HG03469 (cell line): ENCODE measurements around the gene PRIMA1.

ENCODE experiments used
- ATAC-seq: cut with Tn5 transposase; IDR thresholded peaks from one replicate; pipeline ENCODE4 v1.9.1; 2021; ENCODE audit warnings: mild to moderate bottlenecking, moderate library complexity, moderate number of reproducible peaks; ENCODE audit not compliant: unreplicated experiment

Gene PRIMA1

DNA sequence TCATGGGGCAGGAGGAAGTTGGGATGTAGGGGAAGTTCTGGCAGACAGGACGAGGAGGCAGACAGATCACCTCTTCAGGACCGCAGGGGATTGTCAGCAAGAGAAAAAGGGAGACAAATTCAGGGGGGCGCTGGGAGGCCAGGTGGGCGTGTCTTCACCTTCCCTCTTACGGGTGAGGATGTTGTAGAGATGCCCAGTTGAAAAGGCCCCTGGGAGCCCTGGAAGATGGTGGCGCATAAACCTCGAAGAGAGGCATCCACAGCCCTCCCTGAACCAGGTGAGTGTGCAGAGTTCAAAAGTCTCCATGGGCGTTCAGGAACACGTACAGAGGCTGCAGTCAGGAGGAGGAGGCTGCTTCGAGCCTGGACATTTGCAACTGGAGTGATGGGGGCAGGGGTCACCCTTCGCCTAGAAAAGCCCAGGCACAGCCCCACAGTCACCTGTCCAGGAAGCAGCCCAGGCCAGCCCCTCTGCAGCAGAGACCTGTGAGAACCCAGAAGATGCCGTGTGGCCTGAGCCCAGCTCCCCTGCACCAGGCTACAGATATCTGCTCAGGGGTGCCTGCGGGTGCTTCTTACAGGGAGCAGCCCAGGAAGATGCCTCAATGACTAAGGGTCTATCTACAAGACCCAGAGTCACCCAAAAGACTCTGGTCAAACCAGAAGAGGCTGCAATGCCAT lies 74.4 kb downstream of the PRIMA1 start:
- ATAC-seq, result no peak

GRCh38 chr14:93712838-93713724 lies 75.2 kb downstream of the PRIMA1 start:
- ATAC-seq, result no peak

DNA sequence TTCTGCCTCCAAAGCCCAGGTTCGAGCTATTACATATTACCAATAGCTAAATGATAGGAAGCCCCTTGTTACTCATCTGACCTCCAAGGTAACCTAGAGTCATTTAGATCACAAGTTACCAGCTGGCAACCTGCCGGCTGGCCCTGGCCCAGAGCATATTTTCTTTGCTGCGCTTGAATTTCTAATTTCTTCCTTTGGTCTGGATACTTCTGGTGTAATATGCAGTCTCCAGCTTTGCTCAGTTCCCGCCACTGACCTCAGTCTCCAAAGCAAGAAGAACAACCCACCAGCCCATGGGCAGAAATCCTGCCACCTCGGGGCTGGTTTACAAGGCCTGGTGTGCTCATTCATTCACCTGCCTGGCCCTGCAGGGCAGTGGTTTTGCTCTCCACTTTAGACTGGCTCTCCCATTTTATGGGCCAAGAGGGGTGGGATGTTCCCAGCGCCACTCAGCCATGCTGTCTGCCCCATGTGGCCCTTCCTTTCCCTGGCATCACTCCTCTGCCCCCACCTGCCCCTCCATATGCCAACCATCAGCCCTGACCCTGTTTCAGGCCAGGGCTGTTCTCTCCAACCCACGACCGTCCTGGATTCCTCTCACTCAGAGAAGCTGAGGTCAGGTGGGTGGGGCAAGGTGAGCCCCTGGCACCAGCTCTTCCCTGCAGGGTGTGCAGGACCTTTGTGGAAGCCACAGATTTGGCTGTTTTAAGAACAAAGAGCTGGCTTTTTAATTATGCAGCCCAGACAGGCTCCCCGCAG lies 76.0 kb downstream of the PRIMA1 start:
- ATAC-seq, result no peak

GRCh38 chr14:93709249-93709648 lies 79.0 kb downstream of the PRIMA1 start:
- ATAC-seq, result no peak

GRCh38 chr14:93708800-93709199 lies 79.5 kb downstream of the PRIMA1 start:
- ATAC-seq, result no peak

DNA sequence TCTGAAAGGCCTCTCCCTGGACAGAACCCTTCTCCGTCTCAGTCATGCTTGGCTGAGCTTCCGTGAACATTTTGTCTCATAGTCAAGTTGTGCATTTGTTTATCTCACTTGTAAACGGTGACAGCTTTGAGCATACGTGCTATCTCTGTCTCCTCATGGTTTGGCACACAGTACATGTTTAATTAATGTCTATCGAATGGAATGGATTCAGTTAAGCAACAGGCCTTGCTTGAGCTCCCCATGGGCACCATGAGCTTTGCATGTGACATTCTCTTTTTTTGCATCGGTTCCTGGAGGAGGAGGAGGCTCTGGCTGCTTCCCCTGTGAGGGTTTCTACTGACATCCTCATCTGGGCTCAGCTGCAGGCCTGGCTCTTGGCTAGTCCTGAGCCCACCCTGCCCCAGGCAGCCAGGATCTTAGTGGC lies 80.0 kb downstream of the PRIMA1 start:
- ATAC-seq, result no peak

- no peak for ATAC-seq
These were observed 80.8 kb downstream of the PRIMA1 start for GRCh38 chr14:93707475-93707874.

- ATAC-seq, result no peak
These were observed 81.8 kb downstream of the PRIMA1 start for GRCh38 chr14:93706360-93706955.

GRCh38 chr14:93705513-93706156 lies 82.7 kb downstream of the PRIMA1 start:
- no peak for ATAC-seq

DNA sequence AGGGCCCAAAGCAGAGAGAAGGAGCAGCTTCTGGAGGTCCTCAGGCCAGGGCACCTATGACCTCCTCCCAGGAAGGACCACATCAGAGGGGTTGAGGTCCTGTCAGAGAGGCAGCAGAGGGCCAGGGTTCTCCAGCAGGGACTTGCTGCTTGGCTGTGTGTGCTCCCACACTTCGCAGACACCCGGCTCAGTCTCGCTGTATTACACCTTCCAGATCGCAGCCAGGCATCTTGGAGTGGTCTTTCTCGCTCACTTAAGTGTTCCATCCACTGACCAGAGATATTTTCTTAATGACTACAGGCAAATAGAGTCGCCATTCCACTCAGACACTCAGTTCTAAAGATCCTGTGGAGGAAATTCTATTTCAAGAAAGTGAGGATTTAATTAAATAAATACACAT lies 84.3 kb downstream of the PRIMA1 start:
- no peak for ATAC-seq

GRCh38 chr14:93702946-93703345 lies 85.3 kb downstream of the PRIMA1 start:
- no peak for ATAC-seq

DNA sequence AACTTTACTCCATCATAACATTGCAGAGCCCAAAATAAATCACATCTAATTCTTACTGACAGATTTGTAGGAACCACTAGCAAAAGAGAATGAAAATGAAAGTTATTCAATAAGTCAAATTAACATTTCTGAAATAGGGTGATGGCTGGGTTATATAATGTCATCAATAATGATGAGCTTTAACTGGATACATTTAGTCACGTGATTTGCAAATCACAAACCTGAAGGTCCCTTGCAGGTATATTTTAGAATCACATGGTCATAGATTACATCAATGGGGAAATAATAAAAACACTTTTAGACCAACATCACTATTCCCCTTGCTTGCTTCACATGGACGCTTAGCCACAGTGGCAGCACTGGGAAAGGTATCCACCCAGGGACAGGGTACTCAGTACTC lies 86.7 kb downstream of the PRIMA1 start:
- ATAC-seq, result no peak

- ATAC-seq, result no peak
These were observed 87.4 kb downstream of the PRIMA1 start for GRCh38 chr14:93700928-93701327.

DNA sequence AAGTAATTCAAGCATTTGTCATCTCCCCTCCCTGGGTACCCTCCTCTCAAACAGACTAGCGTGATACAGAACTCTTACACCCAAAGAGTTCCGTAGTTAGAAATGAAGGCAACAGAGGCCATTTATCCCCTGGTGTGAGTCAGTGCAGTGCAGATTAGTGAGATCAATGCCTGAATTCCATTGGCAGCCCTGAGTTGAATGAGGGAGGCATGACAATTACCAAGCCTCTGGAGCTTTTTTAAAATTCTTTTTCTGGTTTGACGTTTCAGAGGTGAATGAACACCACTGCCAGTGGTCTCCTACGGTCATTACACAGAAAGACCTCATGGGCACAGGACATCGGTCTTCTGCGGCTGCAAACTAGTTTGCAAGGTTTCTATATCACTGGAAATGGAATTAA lies 94.4 kb downstream of the PRIMA1 start:
- no peak for ATAC-seq

GRCh38 chr14:93691042-93691780 lies 97.1 kb downstream of the PRIMA1 start:
- ATAC-seq, result no peak

- ATAC-seq, result no peak
These were observed 98.1 kb downstream of the PRIMA1 start for GRCh38 chr14:93690146-93690545.

DNA sequence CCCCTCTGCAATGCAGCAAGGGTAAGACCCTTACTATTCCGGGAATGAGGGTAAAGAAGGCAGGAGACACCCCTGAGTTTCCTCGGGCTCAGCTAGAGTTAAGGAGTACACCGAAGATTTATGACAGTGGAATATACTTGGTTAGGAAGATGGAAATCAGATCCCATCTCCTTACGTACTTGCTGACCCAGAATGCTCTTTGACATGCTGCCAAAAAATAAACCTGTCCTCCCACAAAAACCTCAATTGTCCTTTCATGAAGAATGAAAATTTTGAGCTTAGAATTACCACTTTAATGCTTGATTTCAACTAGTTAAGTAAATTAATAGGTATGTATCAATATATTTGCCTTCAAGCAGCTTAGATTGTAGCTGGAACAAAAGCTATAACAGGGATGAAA lies 99.5 kb downstream of the PRIMA1 start:
- ATAC-seq, result no peak

DNA sequence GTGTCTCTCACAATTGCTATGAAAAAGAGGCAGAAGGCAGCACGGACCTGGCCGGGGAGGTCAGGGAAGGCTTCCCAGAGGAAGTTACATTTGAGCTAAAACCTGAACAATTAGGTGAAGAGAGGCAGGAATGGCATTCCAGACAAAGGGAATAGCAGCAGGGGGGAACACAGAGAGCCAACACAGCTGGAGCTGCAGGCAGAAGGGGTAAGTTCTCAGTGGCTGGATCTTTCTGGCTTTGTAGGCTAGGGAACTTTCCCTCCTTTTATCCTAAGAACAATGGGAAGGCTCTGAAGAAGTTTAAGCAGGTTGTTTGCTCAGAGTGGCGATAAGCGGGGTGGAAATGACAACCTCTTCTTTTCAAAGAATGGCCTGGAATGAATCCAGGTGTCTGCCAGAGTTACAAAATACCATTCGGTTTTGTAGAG lies 100.0 kb downstream of the PRIMA1 start:
- ATAC-seq, result no peak

- no peak for ATAC-seq
These were observed 102.0 kb downstream of the PRIMA1 start for GRCh38 chr14:93686268-93686667.
